CD14-positive monocyte (primary cell): ENCODE measurements around the gene EPHA4. TPM values are rescaled to one million over a fixed set of nuclear protein-coding genes. Genes with fewer than 3 reads are reported as not detected.

Source experiments
- DNase-seq, 3 donors: peaks; one replicate each; pipeline ENCODE4 v3.0.0-alpha.2; 2011 to 2022
- H2AFZ ChIP-seq: 2 replicates; pipeline ENCODE4 v1.6.0; 2012; ENCODE audit warnings: mild to moderate bottlenecking, low read depth, low read length, inconsistent platforms; ENCODE audit not compliant: insufficient read depth, poor library complexity, severe bottlenecking
- H3K27ac ChIP-seq, 2 donors: 1 replicate in 1 of 2; 2 replicates in 1 of 2; pipeline ENCODE4 v1.5.1; 2012 to 2013; ENCODE audit warnings: low read length in 2 of 2, control low read depth in 1 of 2, inconsistent platforms in 1 of 2, low read depth in 1 of 2, mild to moderate bottlenecking in 1 of 2
- H3K27me3 ChIP-seq, 2 donors: one replicate each; pipeline versions ENCODE4 v1.6.0 to v1.6.1; 2011 to 2013; ENCODE audit warnings: low read length in 2 of 2; ENCODE audit not compliant: control insufficient read depth in 2 of 2, insufficient read depth in 2 of 2
- H3K36me3 ChIP-seq, 2 donors: replicated peaks in 1 of 2; 1 replicate in 1 of 2; 2 replicates in 1 of 2; pipeline versions ENCODE4 v1.5.1 to v1.6.1; 2012 to 2013; ENCODE audit warnings: low read length in 2 of 2, control low read depth in 1 of 2, inconsistent platforms in 1 of 2, mild to moderate bottlenecking in 1 of 2; ENCODE audit not compliant: insufficient read depth in 2 of 2, control insufficient read depth in 1 of 2
- H3K4me1 ChIP-seq, 2 donors: 1 replicate in 1 of 2; 2 replicates in 1 of 2; pipeline versions ENCODE4 v1.5.1 to v1.6.1; 2012 to 2013; ENCODE audit warnings: low read length in 2 of 2, control low read depth in 1 of 2, inconsistent platforms in 1 of 2, mild to moderate bottlenecking in 1 of 2, moderate library complexity in 1 of 2; ENCODE audit not compliant: insufficient read depth in 2 of 2, control insufficient read depth in 1 of 2
- H3K4me2 ChIP-seq: replicated peaks from 2 replicates; pipeline ENCODE3; 2012; ENCODE audit warnings: low read length, moderate library complexity, mild to moderate bottlenecking; ENCODE audit not compliant: poor library complexity, severe bottlenecking; ENCODE audit errors: extremely low read depth
- H3K4me3 ChIP-seq, 3 experiments: fragments of 200-600 bp in 1 of 3; sonication (generic) in 1 of 3; replicated peaks in 1 of 3; 1 replicate in 2 of 3; 2 replicates in 1 of 3; pipeline ENCODE4 v1.5.1; 2011 to 2013; ENCODE audit warnings: low read length in 3 of 3, mild to moderate bottlenecking in 3 of 3, control low read depth in 2 of 3, low read depth in 2 of 3, inconsistent platforms in 1 of 3, moderate library complexity in 1 of 3
- H3K79me2 ChIP-seq: 2 replicates; pipeline ENCODE4 v1.6.0; 2012; ENCODE audit warnings: mild to moderate bottlenecking, control low read depth, inconsistent platforms, low read length, moderate library complexity; ENCODE audit not compliant: insufficient read depth
- H3K9ac ChIP-seq: 2 replicates; pipeline ENCODE4 v1.6.0; 2017; ENCODE audit warnings: low read length, mild to moderate bottlenecking; ENCODE audit not compliant: insufficient read depth, poor library complexity, severe bottlenecking
- H3K9me3 ChIP-seq, 2 donors: replicated peaks in 1 of 2; 1 replicate in 1 of 2; 2 replicates in 1 of 2; pipeline versions ENCODE4 v1.5.1 to v1.6.1; 2012 to 2013; ENCODE audit warnings: low read length in 2 of 2, control low read depth in 1 of 2; ENCODE audit not compliant: control insufficient read depth in 1 of 2, insufficient read depth in 1 of 2
- H4K20me1 ChIP-seq: 2 replicates; pipeline ENCODE4 v1.6.0; 2012; ENCODE audit warnings: mild to moderate bottlenecking, low read length, control low read depth, moderate library complexity; ENCODE audit not compliant: insufficient read depth
- H3K27ac Mint-ChIP-seq, 7 donors: one replicate each; pipeline ENCODE4 v1.8.0; 2020; ENCODE audit warnings: mild to moderate bottlenecking in 7 of 7, mixed read lengths in 7 of 7, moderate library complexity in 6 of 7, inconsistent platforms in 2 of 7
- H3K27me3 Mint-ChIP-seq, 3 donors: one replicate each; pipeline ENCODE4 v1.8.0; 2021 to 2022; ENCODE audit warnings: low read depth in 3 of 3, mild to moderate bottlenecking in 3 of 3, mixed read lengths in 3 of 3, moderate library complexity in 3 of 3, inconsistent platforms in 1 of 3
- H3K36me3 Mint-ChIP-seq, 2 donors: one replicate each; pipeline ENCODE4 v1.8.0; 2020; ENCODE audit warnings: mixed read lengths in 2 of 2, inconsistent platforms in 1 of 2, mild to moderate bottlenecking in 1 of 2
- H3K4me1 Mint-ChIP-seq: one replicate; pipeline ENCODE4 v1.8.0; 2020; ENCODE audit warnings: mild to moderate bottlenecking, mixed read lengths
- H3K4me3 Mint-ChIP-seq, 2 donors: one replicate each; pipeline ENCODE4 v1.8.0; 2020; ENCODE audit warnings: mild to moderate bottlenecking in 2 of 2, mixed read lengths in 2 of 2, moderate library complexity in 1 of 2
- H3K9me3 Mint-ChIP-seq, 7 donors: one replicate each; pipeline ENCODE4 v1.8.0; 2020 to 2022; ENCODE audit warnings: mixed read lengths in 7 of 7, mild to moderate bottlenecking in 6 of 7, moderate library complexity in 6 of 7, inconsistent platforms in 2 of 7
- CTCF ChIP-seq: fragments of 200-600 bp; IDR thresholded peaks from one replicate; pipeline ENCODE4 v1.8.0; 2022; ENCODE audit warnings: antibody characterized with exemption, mild to moderate bottlenecking
- WGBS: methylation state at CpG from one replicate; pipeline ENCODE4 v1.1.5; 2013; ENCODE audit warnings: missing lambda C conversion rate; ENCODE audit not compliant: insufficient coverage; 5-methylcytosine and 5-hydroxymethylcytosine counted together
- intact Hi-C, 2 donors: fragments of 100-400 bp; cut with micrococcal nuclease; formaldehyde crosslinking; loops; one replicate each; pipeline versions ENCODE4 v1.15.0 to v1.15.1; 2023
- polyA plus RNA-seq, 3 donors: library from polyadenylated mRNA; depleted of rRNA in 1 of 3; unstranded in 2 of 3; stranded (reverse) in 1 of 3; fragments of 300-500 nt in 2 of 3; fragments of >200 nt in 1 of 3; fragmentation: Illumina TruSeq in 2 of 3; gene quantifications; 1 replicate in 2 of 3; 2 replicates in 1 of 3; pipeline ENCODE4 v1.2.3, GENCODE V29; 2012 to 2021

Gene EPHA4
- polyA plus RNA-seq, 3 donors, result 0.15 to 0.31 TPM; not detected in 1

- 88% methylated on average over 3 of the region's 6 CpGs for WGBS
- Histone ChIP-seq H3K4me2 (no peak overlapping the region), H3K27me3 (no peaks in the 10 kb centered on the region), H3K9me3 (no peaks in the 10 kb centered on the region), H3K79me2 (no peaks in the 10 kb centered on the region), H3K4me1 (no peaks in the 10 kb centered on the region), H3K27ac (no peak overlapping the region), H2AFZ (no peak overlapping the region), H3K9ac (no peak overlapping the region), H3K4me3 (no peak overlapping the region), H4K20me1 (no peaks in the 10 kb centered on the region), H3K36me3 (no peaks in the 10 kb centered on the region)
- Mint-ChIP-seq H3K27ac (no peak overlapping the region), H3K36me3 (no peaks in the 10 kb centered on the region), H3K9me3 (peaks cover 0 to 8% (median 5%) of the 10 kb centered on the region in 7 donors), H3K4me3 (no peak overlapping the region), H3K27me3 (peaks cover 3 to 4% (median 4%) of the 10 kb centered on the region in 3 donors), H3K4me1 (no peaks in the 10 kb centered on the region)
- DNase-seq, result no peak
- intact Hi-C loops, result no loop called here
- TF ChIP-seq CTCF, result no peak
Measured at GRCh38 chr2:221541131-221541735, 30.9 kb downstream of the EPHA4 start.

- DNase-seq, result no peak
- no peak overlapping the region for H3K4me3 Mint-ChIP-seq
- H3K9me3 Mint-ChIP-seq, result peaks cover 0 to 5% (median 0%) of the 10 kb centered on the region in 7 donors
- intact Hi-C loops, result no loop called here
- Histone ChIP-seq H3K9me3 (no peaks in the 10 kb centered on the region), H3K27me3 (no peaks in the 10 kb centered on the region), H3K27ac (no peak overlapping the region), H3K9ac (no peak overlapping the region), H4K20me1 (no peaks in the 10 kb centered on the region), H3K4me3 (no peak overlapping the region), H3K4me2 (no peak overlapping the region), H3K4me1 (no peaks in the 10 kb centered on the region), H2AFZ (no peak overlapping the region), H3K36me3 (no peaks in the 10 kb centered on the region), H3K79me2 (no peaks in the 10 kb centered on the region)
- WGBS, result 94% methylated on average over 3 of the region's 4 CpGs
- peaks cover 1 to 4% (median 3%) of the 10 kb centered on the region in 3 donors for H3K27me3 Mint-ChIP-seq
- TF ChIP-seq CTCF, result no peak
- no peaks in the 10 kb centered on the region for H3K36me3 Mint-ChIP-seq
- H3K4me1 Mint-ChIP-seq, result no peaks in the 10 kb centered on the region
- no peak overlapping the region for H3K27ac Mint-ChIP-seq
Measured at GRCh38 chr2:221539246-221539645, 32.9 kb downstream of the EPHA4 start.
